ENCODE measurements around the gene NHSL2. TPM values are rescaled to one million over a fixed set of nuclear protein-coding genes. Genes with fewer than 3 reads are reported as not detected.

NHSL2 gene
- total RNA-seq, 1 experiment from 2014 or later, result 0.58 TPM

- H3K4me1 ChIP-seq (ENCODE audit: insufficient read depth, low read length, poor library complexity, severe bottlenecking), result peaks cover 2% of the 10 kb centered on the region
- no peak overlapping the region for H3K4me3 ChIP-seq (ENCODE audit: low read depth, low read length, poor library complexity, severe bottlenecking)
- CTCF ChIA-PET, result no interaction called here
- no peak for TF ChIP-seq EZH2 (IDR thresholded peaks at IDR 0.05; ENCODE audit: borderline replicate concordance, low read depth, low read length, poor library complexity, severe bottlenecking)
- TF ChIP-seq CTCF (conservative IDR thresholded peaks at IDR 0.05; ENCODE audit: low read depth, low read length), result no peak
- no peaks in the 10 kb centered on the region for H3K36me3 ChIP-seq (ENCODE audit: insufficient read depth, low read length, poor library complexity, severe bottlenecking)
- H3K9me3 ChIP-seq (ENCODE audit: low read depth, low read length, poor library complexity, severe bottlenecking), result no peaks in the 10 kb centered on the region
- H3K27ac ChIP-seq (ENCODE audit: low read depth, low read length, poor library complexity, severe bottlenecking), result no peak overlapping the region
- POLR2A ChIA-PET (ENCODE audit: low non-redundant PET), result no interaction called here
- intact Hi-C loops (cut with micrococcal nuclease; ENCODE audit: unreplicated experiment), result no loop called here
- BruUV-seq (replicated peaks), result no TSS peak
- no peaks in the 10 kb centered on the region for H3K27me3 ChIP-seq (replicated peaks; ENCODE audit: insufficient read depth, low read depth, low read length, poor library complexity)
- no peak for DNase-seq (ENCODE audit: low spot score)
Measured at GRCh38 chrX:72051589-72051988, 140.9 kb downstream of the NHSL2 start.

DNA sequence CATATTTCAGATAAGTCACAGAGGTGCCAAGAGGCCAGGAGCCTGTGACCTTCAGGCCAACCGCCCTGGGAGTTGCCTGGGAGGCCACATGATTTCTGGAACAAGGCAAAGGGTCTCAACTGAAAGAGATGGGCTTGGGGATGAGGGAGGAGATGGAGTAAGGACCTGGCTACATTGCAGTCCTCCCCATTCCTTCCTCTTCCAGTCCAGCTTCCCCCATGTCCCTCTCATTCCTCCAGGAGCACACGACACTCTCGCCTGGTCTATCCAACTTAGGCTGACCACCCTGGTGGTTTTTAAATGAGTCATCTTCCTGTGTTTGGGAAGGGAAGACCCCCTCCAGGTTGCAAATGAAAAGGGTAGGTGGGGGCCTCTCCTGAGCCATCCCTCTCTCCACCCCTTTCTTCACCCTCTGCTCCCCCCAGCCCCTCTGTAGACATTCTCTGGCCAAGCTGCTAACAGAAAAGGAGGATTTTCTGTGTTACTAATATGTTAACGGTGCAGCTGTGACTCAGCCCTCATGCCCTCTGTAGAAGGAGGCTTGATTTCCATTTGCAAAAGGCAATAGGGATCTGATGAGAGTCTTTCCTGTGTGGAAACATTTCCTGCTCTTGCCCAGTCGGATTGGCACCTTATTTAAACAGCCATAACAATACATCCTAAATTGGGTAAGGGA lies 141.9 kb downstream of the NHSL2 start:
- POLR2A ChIA-PET (ENCODE audit: low non-redundant PET), result no interaction called here
- no TSS peak for BruUV-seq (replicated peaks)
- H3K4me3 ChIP-seq (ENCODE audit: low read depth, low read length, poor library complexity, severe bottlenecking), result no peak overlapping the region
- DNase-seq (ENCODE audit: low spot score), result peak; percentile 21
- no peaks in the 10 kb centered on the region for H3K27me3 ChIP-seq (replicated peaks; ENCODE audit: insufficient read depth, low read depth, low read length, poor library complexity)
- TF ChIP-seq EZH2 (IDR thresholded peaks at IDR 0.05; ENCODE audit: borderline replicate concordance, low read depth, low read length, poor library complexity, severe bottlenecking), result no peak
- TF ChIP-seq CTCF (conservative IDR thresholded peaks at IDR 0.05; ENCODE audit: low read depth, low read length), result no peak
- H3K27ac ChIP-seq (ENCODE audit: low read depth, low read length, poor library complexity, severe bottlenecking), result no peak overlapping the region
- CTCF ChIA-PET, result no interaction called here
- intact Hi-C loops (cut with micrococcal nuclease; ENCODE audit: unreplicated experiment), result no loop called here
- no peaks in the 10 kb centered on the region for H3K36me3 ChIP-seq (ENCODE audit: insufficient read depth, low read length, poor library complexity, severe bottlenecking)
- no peaks in the 10 kb centered on the region for H3K4me1 ChIP-seq (ENCODE audit: insufficient read depth, low read length, poor library complexity, severe bottlenecking)
- no peaks in the 10 kb centered on the region for H3K9me3 ChIP-seq (ENCODE audit: low read depth, low read length, poor library complexity, severe bottlenecking)

- ChIA-PET CTCF (no interaction called here), POLR2A (ENCODE audit: low non-redundant PET) (no interaction called here)
- no peak for TF ChIP-seq EZH2 (IDR thresholded peaks at IDR 0.05; ENCODE audit: borderline replicate concordance, low read depth, low read length, poor library complexity, severe bottlenecking)
- TF ChIP-seq CTCF (conservative IDR thresholded peaks at IDR 0.05; ENCODE audit: low read depth, low read length), result no peak
- no TSS peak for BruUV-seq (replicated peaks)
- Histone ChIP-seq H3K4me1 (ENCODE audit: insufficient read depth, low read length, poor library complexity, severe bottlenecking) (no peaks in the 10 kb centered on the region), H3K36me3 (ENCODE audit: insufficient read depth, low read length, poor library complexity, severe bottlenecking) (no peaks in the 10 kb centered on the region), H3K9me3 (ENCODE audit: low read depth, low read length, poor library complexity, severe bottlenecking) (no peaks in the 10 kb centered on the region), H3K27me3 (replicated peaks; ENCODE audit: insufficient read depth, low read depth, low read length, poor library complexity) (no peaks in the 10 kb centered on the region), H3K27ac (ENCODE audit: low read depth, low read length, poor library complexity, severe bottlenecking) (no peak overlapping the region), H3K4me3 (ENCODE audit: low read depth, low read length, poor library complexity, severe bottlenecking) (no peak overlapping the region)
- no peak for DNase-seq (ENCODE audit: low spot score)
- intact Hi-C loops (cut with micrococcal nuclease; ENCODE audit: unreplicated experiment), result no loop called here
Measured at GRCh38 chrX:72053508-72053907, 142.9 kb downstream of the NHSL2 start.

Measured in A673 (cell line).